ENCODE measurements around the gene ANKZF1. TPM values are rescaled to one million over a fixed set of nuclear protein-coding genes. Genes with fewer than 3 reads are reported as not detected.

Gene ANKZF1
- total RNA-seq, 4 donors from 2014 or later = 20.4 to 34.1 (median 27.6) TPM

DNA sequence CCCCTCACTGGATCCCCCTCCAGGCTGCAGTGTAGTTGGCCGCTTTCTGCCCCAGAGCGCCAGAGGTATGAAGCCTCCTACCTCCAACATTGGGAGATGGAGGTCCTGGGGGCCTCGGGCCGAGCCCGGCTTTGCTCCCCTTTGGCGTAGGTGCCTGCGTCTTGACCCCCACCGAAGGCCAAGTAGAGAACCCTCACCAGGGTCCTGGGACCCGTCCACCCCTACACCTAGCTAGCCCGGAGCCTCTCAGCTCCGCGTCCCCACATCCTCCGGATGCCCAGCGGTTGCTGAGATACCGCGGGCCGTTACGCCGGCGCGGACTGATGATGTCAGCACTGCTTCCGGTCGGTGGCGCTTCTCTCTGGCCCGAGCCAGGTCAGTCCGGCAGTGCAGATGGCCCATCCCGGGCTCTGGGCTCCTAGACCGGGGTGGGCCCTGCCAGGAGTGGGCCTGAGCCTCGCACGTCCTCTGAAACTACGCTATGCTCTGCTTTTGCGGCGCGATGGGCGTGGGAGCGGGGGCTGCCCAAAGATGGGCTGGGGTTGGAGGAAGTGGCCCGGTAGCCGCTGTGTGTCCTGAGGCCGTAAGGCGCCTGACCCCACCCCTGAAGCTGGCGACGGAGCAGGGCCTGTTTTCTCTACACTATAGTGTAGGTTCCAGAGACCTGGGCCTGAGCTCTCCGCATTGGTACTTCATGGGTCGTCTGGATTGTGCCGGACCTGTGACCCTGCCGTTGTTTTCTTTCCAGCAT is 15.7 kb downstream of the ANKZF1 start, which contains the start of the genes GLB1L and STK16:
Gene GLB1L (minus strand): TSS at position 297 of the 751 bp plus-strand sequence. CDS start 1,871 bp downstream, outside the sequence.
Gene STK16 (plus strand): TSS at position 332 of the 751 bp plus-strand sequence. CDS start 521 bp downstream, outside the sequence.
- peak within 1 kb of the TSS; percentile 88 to 94 (median 90) for H3K27ac ChIP-seq (replicated peaks in 1 of 4)
- H3K4me1 ChIP-seq = peaks cover 41 to 57% (median 50%) of the 10 kb centered on the region in 4 donors
- DNase-seq (ENCODE audit: extremely low spot score) = peak; percentile 99
- peak; percentile 79 for TF ChIP-seq POLR2A (IDR thresholded peaks at IDR 0.05; ENCODE audit: low read depth)
- TF ChIP-seq POLR2AphosphoS5 (IDR thresholded peaks at IDR 0.05) = peak; percentile 98 to 99
- TF ChIP-seq EP300 (IDR thresholded peaks at IDR 0.05) = no peak
- 3% methylated on average over 4 of the region's 46 CpGs for WGBS
- H3K9me3 ChIP-seq = no peaks in the 10 kb centered on the region
- no peaks in the 10 kb centered on the region for H3K27me3 ChIP-seq
- H3K4me3 ChIP-seq = peak within 1 kb of the TSS; percentile 64 to 97 (median 70)
- peaks cover 2 to 31% (median 21%) of the 10 kb centered on the region in 4 donors for H3K36me3 ChIP-seq
- intact Hi-C loops (cut with DNase I) = loop anchor here (2.0 to 10.0 kb wide), 2 partner anchors 17 to 49 kb away; partner anchors contain the start of genes ANKZF1 and ATG9A

DNA sequence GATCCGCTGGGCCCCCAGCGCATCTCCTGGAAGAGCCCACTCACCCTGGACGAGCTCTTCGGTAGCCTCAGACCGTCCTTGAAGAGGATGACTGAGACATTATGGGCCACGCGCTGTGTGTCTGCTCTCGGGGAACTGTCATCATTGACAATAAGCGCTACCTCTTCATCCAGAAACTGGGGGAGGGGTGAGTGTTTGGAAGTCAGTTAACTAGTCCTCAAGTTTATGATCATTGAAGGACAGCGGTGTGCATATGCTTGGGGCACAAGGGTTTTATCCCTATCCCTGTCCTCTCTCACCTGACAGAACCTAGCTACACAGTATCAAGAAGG is 16.3 kb downstream of the ANKZF1 start:
- Histone ChIP-seq H3K27me3 (no peaks in the 10 kb centered on the region), H3K4me1 (peaks cover 46 to 63% (median 55%) of the 10 kb centered on the region in 4 donors), H3K36me3 (peaks cover 7 to 37% (median 26%) of the 10 kb centered on the region in 4 donors), H3K27ac (replicated peaks in 1 of 4) (peak overlapping the region; percentile 88 to 94 (median 90)), H3K9me3 (no peaks in the 10 kb centered on the region), H3K4me3 (peak overlapping the region; percentile 64 to 97 (median 70))
- DNase-seq (ENCODE audit: extremely low spot score) = no peak
- intact Hi-C loops (cut with DNase I) = loop anchor here (2.0 to 10.0 kb wide), 2 partner anchors 17 to 49 kb away; partner anchors contain the start of genes ANKZF1 and ATG9A
- WGBS = 16% methylated on average over 9 of the region's 10 CpGs
- TF ChIP-seq, protein P1, sequence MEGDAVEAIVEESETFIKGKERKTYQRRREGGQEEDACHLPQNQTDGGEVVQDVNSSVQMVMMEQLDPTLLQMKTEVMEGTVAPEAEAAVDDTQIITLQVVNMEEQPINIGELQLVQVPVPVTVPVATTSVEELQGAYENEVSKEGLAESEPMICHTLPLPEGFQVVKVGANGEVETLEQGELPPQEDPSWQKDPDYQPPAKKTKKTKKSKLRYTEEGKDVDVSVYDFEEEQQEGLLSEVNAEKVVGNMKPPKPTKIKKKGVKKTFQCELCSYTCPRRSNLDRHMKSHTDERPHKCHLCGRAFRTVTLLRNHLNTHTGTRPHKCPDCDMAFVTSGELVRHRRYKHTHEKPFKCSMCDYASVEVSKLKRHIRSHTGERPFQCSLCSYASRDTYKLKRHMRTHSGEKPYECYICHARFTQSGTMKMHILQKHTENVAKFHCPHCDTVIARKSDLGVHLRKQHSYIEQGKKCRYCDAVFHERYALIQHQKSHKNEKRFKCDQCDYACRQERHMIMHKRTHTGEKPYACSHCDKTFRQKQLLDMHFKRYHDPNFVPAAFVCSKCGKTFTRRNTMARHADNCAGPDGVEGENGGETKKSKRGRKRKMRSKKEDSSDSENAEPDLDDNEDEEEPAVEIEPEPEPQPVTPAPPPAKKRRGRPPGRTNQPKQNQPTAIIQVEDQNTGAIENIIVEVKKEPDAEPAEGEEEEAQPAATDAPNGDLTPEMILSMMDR (IDR thresholded peaks at IDR 0.05) = no peak
- TF ChIP-seq POLR2AphosphoS5 (IDR thresholded peaks at IDR 0.05) (no peak), POLR2A (IDR thresholded peaks at IDR 0.05; ENCODE audit: low read depth) (no peak), EP300 (IDR thresholded peaks at IDR 0.05) (no peak)

GRCh38 chr2:219246559-219246958 is 17.0 kb downstream of the ANKZF1 start:
- no peak for DNase-seq (ENCODE audit: extremely low spot score)
- TF ChIP-seq POLR2A (IDR thresholded peaks at IDR 0.05; ENCODE audit: low read depth) = no peak
- no peak for TF ChIP-seq POLR2AphosphoS5 (IDR thresholded peaks at IDR 0.05)
- TF ChIP-seq, protein P1 (IDR thresholded peaks at IDR 0.05) = no peak
- TF ChIP-seq EP300 (IDR thresholded peaks at IDR 0.05) = no peak
- 92% methylated on average over 9 of the region's 10 CpGs for whole genome bisulfite sequencing
- Histone ChIP-seq H3K4me3 (no peak overlapping the region), H3K9me3 (no peaks in the 10 kb centered on the region), H3K4me1 (peaks cover 49 to 70% (median 60%) of the 10 kb centered on the region in 4 donors), H3K27ac (replicated peaks in 1 of 4) (peak overlapping the region in 2 of 4 donors; percentile 88 to 92), H3K27me3 (no peaks in the 10 kb centered on the region), H3K36me3 (peaks cover 7 to 44% (median 33%) of the 10 kb centered on the region in 4 donors)
- intact Hi-C loops (cut with DNase I) = loop anchor here (10.0 kb wide), 1 partner anchor 48 kb away; no protein-coding TSS in a partner anchor

DNA sequence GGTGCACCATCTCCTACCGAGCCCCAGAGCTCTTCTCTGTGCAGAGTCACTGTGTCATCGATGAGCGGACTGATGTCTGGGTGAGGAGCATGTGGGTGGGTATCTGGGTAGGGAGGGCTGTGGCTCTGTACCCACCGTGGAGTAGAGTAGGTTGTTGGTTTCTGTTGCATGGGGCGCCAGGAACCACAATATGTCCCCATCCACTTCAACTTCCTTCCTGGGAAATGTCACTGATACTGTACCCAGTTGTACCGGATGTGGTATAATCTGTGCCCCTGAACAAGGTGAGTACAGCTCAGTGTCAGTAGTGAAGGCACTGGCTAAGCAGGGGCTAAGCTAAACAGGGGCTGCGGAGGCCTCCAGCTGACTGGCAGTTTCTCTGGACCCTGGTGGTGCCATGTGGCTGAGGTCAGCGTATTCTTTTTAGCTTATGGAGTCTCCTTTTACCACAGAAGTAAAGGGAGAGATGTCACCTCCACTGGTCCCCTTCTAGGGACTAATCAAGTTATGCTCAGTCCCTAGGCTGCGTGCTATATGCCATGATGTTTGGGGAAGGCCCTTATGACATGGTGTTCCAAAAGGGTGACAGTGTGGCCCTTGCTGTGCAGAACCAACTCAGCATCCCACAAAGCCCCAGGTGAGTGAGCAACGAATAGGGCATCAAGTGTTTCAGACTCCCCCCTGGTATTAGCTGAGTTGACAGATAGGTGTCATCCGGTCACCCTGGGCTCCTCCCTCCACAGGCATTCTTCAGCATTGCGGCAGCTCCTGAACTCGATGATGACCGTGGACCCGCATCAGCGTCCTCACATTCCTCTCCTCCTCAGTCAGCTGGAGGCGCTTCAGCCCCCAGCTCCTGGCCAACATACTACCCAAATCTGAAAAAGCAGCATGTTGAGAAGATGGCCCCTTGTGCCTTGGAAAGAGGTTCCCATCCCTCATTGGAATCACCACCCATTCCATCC is 18.4 kb downstream of the ANKZF1 start:
- peaks cover 7 to 45% (median 34%) of the 10 kb centered on the region in 4 donors for H3K36me3 ChIP-seq
- no peak for DNase-seq (ENCODE audit: extremely low spot score)
- peak overlapping the region; percentile 79 to 88 (median 84) for H3K27ac ChIP-seq (replicated peaks in 1 of 4)
- H3K4me3 ChIP-seq = no peak overlapping the region
- WGBS = 90% methylated on average over 13 of the region's 17 CpGs
- H3K27me3 ChIP-seq = no peaks in the 10 kb centered on the region
- intact Hi-C loops (cut with DNase I) = loop anchor here (10.0 kb wide), 1 partner anchor 47 kb away; no protein-coding TSS in a partner anchor
- peaks cover 62 to 84% (median 74%) of the 10 kb centered on the region in 4 donors for H3K4me1 ChIP-seq
- TF ChIP-seq POLR2AphosphoS5 (IDR thresholded peaks at IDR 0.05) = no peak
- no peak for TF ChIP-seq POLR2A (IDR thresholded peaks at IDR 0.05; ENCODE audit: low read depth)
- no peak for TF ChIP-seq EP300 (IDR thresholded peaks at IDR 0.05)
- TF ChIP-seq, protein P1 (IDR thresholded peaks at IDR 0.05) = no peak
- H3K9me3 ChIP-seq = no peaks in the 10 kb centered on the region
